GM04503 (cell line): ENCODE measurements around the gene MINDY4.

Experiments used
- DNase-seq: peaks from one replicate; pipeline ENCODE4 v3.0.0-alpha.2; 2012; ENCODE audit warnings: low read depth

Gene MINDY4

DNA sequence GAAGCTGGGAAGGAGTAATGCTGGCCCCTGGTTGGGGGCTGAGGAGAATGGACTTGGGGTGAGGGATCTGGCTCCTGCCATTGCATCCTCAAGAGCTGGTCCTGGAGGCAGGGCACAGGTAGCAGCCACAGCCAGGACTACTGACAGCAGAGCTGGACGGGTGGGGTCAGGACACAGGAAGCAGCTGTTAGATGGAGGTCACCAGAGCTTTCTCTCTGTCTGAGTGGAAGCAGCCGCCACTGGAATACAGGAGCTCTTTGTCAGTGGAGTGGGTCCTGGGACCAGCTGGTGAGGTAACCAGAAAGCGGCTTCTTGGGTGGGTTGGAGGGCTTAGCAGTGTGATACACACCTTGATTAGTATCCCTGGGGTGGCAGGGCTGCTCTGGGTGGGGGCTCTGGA lies 82.4 kb downstream of the MINDY4 start:
- DNase-seq, result no peak

DNA sequence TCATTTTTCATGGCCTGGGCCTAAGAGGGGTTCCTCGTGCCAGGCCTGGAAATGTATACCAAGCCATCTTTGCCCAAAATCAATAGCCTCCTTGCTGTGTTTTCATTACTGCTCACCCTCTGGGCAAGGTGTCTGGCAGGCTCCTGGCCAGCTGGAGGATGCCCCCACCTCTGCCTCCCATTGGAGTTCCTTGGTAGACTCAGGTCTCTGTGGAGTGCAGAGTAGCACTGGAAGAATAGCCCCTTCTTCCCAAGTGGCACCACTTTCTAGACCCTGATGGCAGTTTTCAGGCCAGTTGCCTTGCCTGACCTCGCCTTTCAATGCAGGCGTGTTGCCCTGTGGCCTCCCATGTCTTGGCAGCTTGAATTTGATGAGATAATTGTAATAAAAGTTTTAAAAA lies 84.7 kb downstream of the MINDY4 start:
- DNase-seq, result no peak

DNA sequence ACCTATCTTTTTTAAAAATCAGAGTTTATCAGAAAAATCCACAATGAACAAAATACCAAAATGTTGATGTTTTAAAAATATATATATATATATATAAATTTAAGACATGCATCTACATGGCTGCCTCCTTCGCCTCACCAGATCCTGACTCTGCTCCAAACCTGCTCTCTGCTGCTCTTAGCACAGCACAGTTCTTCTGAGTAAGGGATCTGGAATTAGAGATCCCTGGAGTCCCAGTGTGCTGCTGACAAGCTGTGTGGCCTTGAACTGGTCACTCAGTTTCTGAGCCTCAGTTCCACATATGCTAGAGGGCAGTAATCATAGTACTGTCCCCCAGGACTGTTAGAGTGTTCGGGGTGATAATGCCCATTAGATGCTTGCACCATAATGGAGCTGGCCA lies 87.4 kb downstream of the MINDY4 start:
- DNase-seq, result no peak

DNA sequence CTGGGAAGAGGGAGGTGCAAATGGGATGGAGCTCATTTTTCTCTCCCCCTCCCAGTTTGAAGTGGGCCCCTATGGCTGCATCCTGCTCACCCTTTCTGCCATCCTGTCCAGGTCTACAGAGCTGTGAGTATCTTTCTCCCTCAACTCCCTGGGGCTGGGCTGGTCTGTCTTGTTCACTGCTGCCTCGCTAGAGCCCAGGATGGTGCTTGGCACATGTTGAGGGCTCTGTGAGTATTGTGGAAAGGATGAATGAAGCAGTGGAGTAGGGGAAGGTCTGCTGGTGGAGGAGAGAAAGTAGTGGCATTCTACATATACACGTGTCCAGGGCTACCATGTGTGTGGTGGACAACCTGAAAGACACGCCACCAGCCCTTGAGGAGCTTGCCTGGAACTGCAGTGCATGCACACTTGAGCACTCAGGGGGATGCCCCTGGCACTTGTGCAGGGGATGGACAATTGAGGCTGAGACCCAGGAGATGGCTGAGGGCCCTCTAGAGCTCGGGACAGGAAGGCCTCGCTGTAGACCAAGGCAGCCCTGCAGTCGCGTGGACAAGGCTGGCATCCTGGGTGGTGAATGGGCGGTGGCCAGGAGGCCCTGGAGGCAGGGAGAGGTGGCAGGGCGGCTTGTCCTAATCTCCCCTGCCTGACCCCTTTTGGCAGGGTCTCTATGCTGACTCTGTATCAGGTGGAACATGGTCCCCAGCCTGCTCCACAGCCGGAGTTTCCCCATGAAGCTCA lies 88.2 kb downstream of the MINDY4 start:
- DNase-seq, result no peak

DNA sequence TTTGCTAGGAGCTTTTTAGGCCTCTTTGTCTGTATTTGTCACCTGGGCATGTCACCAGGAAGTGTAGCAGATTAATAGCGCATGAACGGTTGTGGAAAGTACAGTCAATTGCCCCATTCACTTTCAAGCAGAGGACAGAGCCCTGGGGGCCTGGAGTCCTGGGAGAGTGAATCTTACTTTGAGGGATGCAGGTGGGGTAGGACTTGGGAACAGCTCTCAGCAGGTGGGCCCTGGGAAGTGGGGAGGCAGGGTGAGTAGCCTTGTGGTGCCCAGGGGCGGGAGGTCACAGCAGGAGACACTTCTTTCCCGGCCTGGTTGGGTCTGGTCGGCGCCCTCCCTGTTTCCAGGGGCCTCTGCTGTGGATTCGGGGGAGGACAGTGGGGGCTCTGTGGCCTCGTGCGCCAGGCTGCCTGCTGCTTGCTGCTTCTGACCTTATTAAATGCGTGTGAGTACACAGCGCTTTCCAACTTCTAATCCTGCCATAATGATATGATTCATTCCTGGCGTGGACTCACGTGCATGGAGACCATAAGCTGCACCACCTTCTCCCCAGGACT lies 88.8 kb downstream of the MINDY4 start:
- DNase-seq, result no peak

DNA sequence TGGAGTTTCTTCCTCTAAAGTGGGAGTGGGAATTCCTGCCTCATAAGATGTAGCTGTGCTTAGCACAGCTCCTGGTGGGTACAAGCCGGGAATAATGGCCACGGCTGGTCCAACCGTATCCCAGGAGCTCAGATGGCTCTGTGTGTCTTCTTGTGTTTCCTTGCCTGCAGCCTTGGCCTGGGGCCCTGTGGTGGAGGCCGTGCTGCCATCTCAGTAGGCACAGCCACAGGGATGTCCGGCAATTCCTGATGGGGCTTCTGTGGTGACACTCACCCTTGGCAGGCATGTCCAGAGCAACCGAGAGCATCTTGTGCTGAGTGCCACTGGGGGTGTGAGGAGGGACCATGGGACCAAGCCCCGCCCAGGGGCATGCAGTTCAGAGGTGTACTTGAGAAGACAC lies 90.4 kb downstream of the MINDY4 start:
- DNase-seq, result no peak

DNA sequence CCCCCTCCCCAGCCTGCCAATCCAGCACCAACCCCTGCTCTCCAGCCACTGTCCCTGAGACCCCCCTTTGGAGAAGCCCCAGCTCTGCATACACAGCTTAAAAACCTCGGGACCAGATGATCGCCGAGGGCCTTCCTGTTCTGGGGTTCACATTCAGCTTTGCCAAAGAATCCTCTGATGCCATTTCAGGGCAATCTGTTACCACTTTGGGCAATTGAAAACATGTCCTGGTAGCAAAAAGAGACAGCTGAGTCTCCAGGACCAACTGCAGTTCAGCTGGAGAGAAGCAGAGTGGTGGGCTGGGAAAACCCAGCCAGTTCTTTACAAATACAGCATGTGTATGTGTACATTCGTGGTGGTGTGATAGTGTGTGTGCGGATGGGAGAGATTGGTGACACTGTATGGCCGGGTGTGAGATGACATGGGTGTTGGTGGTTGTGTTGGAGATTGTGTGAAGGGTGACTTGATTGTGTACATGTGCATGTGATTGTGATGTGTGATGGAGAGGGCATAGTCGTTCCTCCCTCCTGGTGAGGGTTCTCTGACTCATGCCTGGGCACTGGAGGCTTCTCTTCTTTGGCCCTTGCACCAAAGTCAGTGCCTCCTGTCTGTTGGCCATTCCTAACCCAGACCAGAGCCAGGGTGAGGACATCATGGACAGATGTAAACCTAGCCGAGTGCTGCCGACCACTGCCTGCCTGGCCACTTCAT lies 91.9 kb downstream of the MINDY4 start:
- DNase-seq, result no peak

DNA sequence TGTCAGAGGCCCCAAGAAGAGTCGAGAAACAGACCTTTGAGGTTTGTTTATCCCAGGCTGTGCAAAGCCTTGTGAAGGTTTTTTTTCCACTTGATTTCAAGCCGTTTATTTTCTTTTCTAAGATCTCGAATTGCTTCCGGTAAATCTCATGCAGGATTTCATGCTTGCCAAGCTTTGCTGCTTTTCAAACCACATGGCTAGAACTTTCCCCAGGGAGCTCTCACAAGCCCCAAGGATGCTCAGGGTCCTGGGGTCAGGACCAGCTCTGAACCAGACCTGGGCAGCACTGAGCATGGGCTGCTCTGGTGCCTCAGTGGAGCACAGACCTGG lies 92.5 kb downstream of the MINDY4 start:
- no peak for DNase-seq

DNA sequence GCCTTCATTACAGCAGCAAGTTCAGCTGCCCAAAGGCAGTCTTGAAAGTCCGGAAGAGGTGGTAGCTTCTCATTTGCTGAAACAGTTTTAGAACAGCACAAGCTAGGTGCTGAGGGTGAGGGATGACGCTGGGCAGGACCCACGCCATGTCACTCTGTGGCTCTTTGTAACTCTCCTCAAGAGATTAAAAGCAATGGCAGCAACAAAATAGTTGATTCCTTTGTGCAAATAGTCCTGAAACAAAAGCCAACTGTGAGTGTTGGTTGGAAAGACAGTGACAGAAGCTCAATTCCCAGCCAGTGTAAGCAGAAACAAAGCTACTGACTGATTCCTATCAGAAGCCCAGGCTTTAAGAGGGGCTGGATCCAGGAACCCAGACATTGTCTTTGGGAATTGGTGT lies 92.9 kb downstream of the MINDY4 start:
- no peak for DNase-seq

DNA sequence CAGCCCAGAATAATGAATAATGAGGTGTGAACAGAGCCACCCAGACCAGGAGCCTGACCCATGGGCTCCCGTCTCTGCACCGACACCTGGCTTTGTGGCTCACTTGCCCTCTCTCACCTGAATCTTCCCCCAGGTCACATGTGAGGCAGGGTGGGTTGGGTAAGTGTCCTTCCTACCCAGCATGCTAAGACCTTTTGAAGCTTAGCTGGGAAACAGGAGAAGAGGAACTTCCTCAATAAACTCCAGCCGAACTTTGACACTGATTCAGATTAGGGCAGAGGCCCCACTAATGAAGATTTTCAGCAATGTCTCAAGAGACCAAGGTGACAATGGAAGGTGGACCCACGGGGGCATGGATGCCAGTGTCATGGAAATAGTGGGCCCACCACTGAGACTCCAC lies 93.9 kb downstream of the MINDY4 start:
- DNase-seq, result no peak

DNA sequence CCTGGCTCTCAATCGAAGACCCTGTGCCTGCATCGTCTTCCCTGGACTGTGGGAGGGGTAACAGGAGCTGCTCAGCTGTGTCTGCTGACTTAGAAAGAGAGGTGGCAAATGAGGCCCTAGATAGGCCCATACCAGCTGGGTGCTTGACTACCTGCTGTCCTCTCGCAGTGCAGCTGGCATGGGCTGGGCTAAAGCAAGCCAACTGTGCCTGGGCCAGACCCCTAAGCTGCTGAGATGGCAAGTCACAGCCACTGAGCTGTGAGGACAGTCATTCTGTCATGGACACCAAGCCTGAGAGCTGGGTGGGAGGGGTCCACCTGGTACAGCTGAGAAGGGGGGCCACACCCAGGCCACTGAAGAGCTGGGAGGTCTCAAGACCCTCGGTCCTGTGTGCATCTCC lies 94.6 kb downstream of the MINDY4 start:
- DNase-seq, result no peak

DNA sequence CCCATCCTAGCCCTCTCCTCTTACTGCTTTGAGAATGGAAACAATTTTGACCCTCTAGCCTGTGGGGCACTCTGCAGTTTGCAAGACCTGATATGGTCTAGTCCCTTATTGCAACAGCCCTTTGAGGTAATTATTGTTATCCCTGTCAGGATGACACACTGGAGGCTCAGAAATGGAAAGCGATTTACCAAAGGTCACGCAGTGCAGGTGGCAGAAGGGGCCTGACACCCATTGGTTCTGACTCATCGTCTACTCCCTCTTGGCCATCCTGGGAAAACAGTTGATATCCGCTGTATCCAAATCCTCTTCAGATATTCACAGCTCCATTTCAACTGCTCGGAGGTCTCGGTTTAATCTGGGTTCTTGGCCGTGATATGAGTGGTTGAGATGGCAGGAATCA lies 95.7 kb downstream of the MINDY4 start:
- DNase-seq, result no peak

DNA sequence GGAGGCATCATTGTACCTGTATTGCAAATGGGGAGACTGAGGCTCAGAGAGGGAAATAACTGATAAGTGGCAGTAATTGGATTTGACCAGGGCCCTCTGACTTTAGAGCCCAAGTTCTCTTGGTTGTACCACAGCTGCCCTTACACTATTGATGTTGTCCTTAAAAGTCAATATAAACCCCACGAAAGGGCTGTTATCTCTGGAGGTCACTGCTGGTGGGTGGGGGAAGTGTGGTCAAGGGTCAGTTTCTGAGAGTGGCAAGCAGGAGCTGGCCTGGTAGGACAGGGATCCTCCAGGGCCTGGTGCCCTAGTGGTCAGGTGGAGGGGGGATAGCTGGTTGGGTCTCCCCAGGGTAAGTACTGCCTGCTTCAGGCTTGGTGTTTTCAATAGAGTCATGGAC lies 96.3 kb downstream of the MINDY4 start:
- no peak for DNase-seq

DNA sequence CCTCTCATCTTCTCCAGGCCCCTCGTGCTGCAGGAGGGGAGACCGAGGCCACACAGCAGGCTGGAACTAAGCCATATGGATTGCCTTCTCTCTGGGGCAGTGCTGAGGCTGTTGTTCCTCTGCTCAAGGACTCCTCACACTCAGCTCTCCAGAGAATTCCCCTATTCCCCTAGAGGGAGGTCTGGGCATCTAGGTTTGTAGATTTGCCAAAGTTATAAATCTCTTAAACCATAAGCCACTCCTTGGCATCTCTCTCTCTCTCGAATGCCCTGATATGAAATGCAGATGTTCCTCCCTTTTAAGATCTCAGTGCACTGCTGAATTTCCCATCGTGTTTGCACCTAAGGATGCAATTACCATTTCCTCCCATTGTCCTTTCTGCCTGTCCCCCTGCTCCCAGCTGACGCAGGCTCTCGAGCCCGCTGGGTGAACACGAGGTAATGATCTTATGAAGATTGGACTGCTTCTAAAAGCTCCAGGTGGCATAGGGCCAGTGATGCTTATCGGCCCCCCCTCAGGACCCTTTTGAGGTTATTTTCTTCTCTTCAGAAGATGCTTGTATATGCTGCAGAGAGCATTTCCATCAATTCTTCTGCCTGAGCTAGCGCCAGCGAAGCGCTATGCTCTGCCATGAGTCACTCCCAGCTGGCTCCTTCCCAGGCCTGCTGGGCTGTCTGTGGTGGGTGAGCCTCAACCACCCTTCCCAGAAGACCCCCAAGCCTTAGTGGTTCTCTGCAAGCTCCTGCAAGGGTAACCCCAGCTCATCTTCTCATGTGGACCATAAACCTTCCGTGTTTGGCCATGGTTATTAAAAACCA lies 98.8 kb downstream of the MINDY4 start:
- no peak for DNase-seq

DNA sequence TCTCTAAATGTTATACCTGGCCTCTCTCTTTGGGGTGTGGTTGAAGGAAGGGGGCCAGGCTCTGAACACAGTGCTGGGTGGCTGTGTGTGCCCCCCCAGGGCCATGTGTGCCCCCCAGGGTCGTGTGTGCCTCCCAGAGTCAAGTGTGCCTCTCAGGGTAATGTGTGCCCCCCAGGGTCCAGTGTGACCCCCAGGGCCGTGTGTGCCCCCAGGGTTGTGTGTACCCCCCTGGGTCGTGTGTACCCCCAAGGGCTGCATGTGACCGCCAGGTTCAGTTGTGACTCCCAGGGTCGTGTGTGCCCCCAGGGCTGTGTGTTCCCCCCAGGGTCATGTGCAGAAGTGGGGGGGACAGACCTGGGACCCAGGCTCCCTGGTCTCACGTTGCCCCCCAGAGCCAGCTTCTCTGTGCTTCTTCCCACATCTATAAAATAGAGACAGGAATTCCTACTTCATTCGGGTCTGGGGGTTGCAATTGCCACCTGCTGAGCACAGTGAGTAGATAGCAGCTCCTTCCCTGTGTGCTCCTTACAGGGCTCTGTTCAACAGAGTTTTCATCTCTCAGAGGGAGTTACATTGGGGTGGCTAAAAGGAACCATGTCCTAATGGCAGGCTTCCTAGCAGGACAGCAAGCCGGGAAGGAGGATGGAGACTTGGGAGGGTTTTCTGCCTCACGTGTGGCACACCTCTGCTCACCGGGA lies 99.8 kb downstream of the MINDY4 start:
- no peak for DNase-seq

DNA sequence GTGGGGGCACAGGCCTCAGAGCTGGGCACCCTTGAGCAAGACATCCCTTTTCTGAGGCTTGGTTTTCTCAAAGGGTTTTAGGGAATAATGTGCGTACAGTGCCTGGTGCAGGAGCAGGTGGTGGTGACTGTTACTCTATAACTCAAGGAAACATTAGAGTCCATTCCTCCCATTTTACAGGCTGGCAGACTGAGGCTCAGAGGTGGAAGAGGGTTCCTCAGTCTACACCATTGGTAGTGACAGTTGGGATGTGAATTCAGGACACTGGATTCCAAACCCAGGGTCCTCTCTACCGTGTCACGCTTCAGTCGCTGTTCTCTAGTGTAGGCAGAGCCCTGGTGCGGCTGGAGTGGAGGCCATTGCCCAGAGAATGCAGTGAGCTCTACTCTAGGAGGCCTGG lies 100.4 kb downstream of the MINDY4 start:
- DNase-seq, result no peak

DNA sequence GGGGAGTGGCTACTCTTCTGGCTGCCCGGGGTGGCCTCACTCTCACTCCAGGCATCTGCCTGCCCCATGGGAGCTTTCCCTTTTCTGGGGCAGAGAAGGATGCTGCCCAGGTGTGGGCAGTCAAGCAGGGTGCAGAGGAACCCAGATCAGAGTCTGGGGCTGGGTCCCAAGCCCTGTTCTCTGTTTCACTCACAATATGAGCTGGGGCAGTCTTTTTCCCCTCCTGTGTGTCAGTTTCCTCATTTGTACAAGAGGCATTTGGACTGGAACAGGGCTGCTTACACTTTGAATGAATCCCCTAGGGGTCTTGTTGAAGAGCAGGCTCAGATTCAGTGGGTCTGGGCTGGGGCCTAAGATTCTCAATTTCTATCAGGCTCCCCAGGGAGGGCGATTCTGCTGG lies 102.0 kb downstream of the MINDY4 start:
- no peak for DNase-seq

DNA sequence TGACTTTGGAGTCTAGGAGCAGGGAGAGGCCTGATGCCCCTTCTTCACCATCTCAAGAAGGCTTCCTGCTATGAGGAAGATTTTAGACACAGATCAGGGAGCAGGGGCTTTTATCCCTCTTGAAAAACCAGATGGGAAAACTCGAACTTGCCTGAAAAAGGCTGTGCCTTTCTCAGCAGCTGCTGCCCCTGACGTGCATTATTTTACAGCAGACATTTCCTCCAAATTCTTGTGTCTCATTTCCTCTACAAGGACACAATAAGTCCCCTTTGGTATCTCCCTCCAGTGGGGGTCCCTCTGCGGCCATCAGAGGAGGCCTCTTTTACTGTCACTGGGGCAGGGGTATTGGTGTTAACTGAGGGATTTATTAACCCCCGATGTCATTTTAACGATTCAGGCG lies 102.4 kb downstream of the MINDY4 start:
- DNase-seq, result no peak

DNA sequence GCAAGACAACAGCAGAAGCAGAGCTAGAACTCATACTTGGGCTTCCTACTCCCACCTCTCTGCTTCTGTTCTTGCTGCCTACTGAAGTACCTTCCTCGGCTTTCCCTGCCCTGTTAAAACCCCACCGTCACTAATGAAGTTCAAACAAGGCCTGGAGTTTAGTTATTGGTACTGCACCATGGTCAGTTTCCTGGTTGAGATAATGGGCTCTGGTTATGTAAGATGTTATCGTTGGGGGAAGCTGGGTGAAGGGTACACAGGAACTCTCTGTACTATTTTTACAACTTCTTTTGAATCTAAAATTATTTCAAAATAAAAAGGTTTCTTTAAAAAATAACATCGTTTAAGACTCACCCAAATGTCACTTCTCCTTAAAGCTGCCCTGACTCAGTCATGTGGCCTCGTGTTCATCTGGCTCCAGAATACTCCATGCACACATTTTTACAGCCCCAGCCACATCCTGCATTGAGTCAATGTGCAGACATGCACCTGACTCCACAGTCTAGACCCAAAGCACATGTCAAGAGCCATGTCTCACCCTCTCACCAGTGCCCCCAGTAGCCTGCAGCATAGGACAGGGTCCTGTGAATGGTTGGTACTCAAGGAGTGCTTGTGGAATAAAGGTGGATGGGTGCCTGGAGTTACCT lies 103.6 kb downstream of the MINDY4 start:
- DNase-seq, result no peak

DNA sequence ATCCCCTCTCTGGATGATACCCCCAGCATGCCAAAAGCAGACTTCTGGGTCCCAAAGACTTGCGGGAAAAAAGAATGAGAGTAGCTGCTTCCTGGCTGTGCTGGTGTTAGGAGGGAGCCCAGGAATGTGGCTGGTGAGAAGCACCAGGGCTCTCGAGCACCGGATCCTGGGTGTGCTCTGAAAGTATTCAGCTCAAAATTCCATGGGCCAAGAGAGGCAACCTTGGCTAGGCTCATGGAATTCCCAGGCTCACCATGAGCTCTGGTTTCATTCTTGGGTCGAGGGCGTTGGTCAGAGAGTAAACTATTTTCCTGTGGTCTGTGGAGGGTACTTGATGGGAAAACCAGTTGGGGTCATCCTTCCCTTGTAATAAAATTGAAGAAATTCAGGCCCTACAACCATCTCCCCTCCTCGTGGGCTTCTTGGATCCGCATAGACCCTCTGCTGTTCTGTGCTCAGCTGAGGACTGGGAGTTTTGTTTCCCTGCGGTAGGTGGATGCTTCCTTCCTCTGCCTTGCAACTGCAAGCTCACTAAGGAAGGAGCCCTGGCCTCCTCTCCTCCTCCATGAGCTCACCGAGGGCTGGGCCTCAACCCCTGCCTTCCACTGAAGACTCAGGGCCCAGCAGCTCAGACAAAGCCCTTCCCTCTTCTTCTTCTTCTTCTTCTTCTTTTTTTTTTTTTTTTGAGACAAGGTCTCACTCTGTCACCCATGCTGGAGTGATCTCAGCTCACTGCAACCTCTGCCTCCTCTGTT lies 106.0 kb downstream of the MINDY4 start:
- DNase-seq, result no peak

DNA sequence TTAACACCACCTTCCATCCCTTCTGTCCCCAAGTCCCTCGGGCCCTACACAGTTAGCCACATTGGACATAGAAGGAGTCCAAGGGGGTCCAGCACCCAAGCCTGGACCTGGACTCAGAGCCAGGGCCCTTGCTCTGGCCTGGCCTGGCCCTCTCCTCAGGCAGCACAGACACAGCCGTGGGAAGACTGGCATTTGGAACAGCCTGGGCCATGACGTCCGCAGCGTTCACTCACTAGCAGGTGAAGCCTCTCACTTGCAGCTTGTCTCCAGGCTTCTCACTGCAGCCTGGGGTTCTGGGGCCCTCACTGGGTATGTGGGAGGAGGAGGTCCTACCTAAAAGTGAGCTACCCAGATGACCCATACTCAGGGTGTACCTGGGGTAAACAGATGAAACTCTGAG lies 106.8 kb downstream of the MINDY4 start:
- DNase-seq, result no peak
